ENCODE results near the gene TBP.

- TF ChIP-seq, protein P1, sequence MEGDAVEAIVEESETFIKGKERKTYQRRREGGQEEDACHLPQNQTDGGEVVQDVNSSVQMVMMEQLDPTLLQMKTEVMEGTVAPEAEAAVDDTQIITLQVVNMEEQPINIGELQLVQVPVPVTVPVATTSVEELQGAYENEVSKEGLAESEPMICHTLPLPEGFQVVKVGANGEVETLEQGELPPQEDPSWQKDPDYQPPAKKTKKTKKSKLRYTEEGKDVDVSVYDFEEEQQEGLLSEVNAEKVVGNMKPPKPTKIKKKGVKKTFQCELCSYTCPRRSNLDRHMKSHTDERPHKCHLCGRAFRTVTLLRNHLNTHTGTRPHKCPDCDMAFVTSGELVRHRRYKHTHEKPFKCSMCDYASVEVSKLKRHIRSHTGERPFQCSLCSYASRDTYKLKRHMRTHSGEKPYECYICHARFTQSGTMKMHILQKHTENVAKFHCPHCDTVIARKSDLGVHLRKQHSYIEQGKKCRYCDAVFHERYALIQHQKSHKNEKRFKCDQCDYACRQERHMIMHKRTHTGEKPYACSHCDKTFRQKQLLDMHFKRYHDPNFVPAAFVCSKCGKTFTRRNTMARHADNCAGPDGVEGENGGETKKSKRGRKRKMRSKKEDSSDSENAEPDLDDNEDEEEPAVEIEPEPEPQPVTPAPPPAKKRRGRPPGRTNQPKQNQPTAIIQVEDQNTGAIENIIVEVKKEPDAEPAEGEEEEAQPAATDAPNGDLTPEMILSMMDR (IDR thresholded peaks at IDR 0.05; ENCODE audit: low read length), result no peak
- TF ChIP-seq EZH2phosphoT487 (IDR thresholded peaks at IDR 0.05; ENCODE audit: low read length), result no peak
- TF ChIP-seq EZH2 (optimal IDR thresholded peaks at IDR 0.05; ENCODE audit: low read depth, low read length), result no peak
These were observed 30.7 kb upstream of the TBP start for GRCh38 chr6:170523256-170524171.

All from MM.1S (cell line).